B cell (primary cell): ENCODE measurements around the gene GLIS2. TPM values are rescaled to one million over a fixed set of nuclear protein-coding genes. Genes with fewer than 3 reads are reported as not detected.

Source experiments
- ATAC-seq: fragments of 200-7000 bp; cut with Tn5 transposase; one replicate; pipeline ENCODE4 v1.10.0; 2021; ENCODE audit warnings: low read depth, mild to moderate bottlenecking, moderate number of reproducible peaks, moderate library complexity
- CTCF ChIA-PET: fragments of 350-600 bp; sonication (Branson Sonifier 250); formaldehyde crosslinking; loops from one replicate; lab custom pipeline; 2021; ENCODE audit warnings: antibody characterized with exemption, inconsistent platforms; lab: Charles Lee
- POLR2A ChIA-PET: fragments of 350-600 bp; sonication (Branson Sonifier 250); formaldehyde crosslinking; loops from one replicate; lab custom pipeline; 2021; ENCODE audit warnings: antibody characterized with exemption; lab: Charles Lee
- DNase-seq: peaks from one replicate; pipeline ENCODE4 v3.0.0; 2013
- H2AFZ ChIP-seq: 2 replicates; pipeline ENCODE4 v1.6.1; 2012; ENCODE audit warnings: mild to moderate bottlenecking, low read depth, low read length; ENCODE audit not compliant: insufficient read depth, poor library complexity, severe bottlenecking
- H3K27ac ChIP-seq, 2 donors: 1 replicate in 1 of 2; 2 replicates in 1 of 2; pipeline ENCODE4 v1.5.1; 2012 to 2013; ENCODE audit warnings: low read length in 2 of 2, mild to moderate bottlenecking in 2 of 2, moderate library complexity in 1 of 2
- H3K27me3 ChIP-seq, 4 experiments: fragments of 200-600 bp in 1 of 4; sonication (generic) in 1 of 4; replicated peaks in 1 of 4; 1 replicate in 2 of 4; 2 replicates in 2 of 4; pipeline versions ENCODE4 v1.6.1 to v1.7.0; 2013 to 2016; ENCODE audit warnings: low read length in 3 of 4, mild to moderate bottlenecking in 2 of 4, mixed read lengths in 1 of 4, moderate library complexity in 1 of 4; ENCODE audit not compliant: insufficient read depth in 4 of 4, control insufficient read depth in 3 of 4; ENCODE audit errors: control extremely low read depth in 1 of 4
- H3K36me3 ChIP-seq, 2 experiments: replicated peaks in 1 of 2; 1 replicate in 1 of 2; 2 replicates in 1 of 2; pipeline versions ENCODE4 v1.6.1 to v1.7.1; 2013; ENCODE audit warnings: low read length in 1 of 2; ENCODE audit not compliant: insufficient read depth in 2 of 2, control insufficient read depth in 1 of 2; ENCODE audit errors: control extremely low read depth in 1 of 2, extremely low read depth in 1 of 2
- H3K4me1 ChIP-seq, 2 donors: fragments of 200-600 bp in 1 of 2; sonication (generic) in 1 of 2; 1 replicate in 1 of 2; 2 replicates in 1 of 2; pipeline versions ENCODE4 v1.5.1 to v1.6.1; 2013 to 2017; ENCODE audit warnings: low read length in 2 of 2; ENCODE audit not compliant: control insufficient read depth in 2 of 2, insufficient read depth in 2 of 2
- H3K4me2 ChIP-seq: replicated peaks from 2 replicates; pipeline ENCODE3; 2012; ENCODE audit warnings: mild to moderate bottlenecking, low read depth, low read length; ENCODE audit not compliant: poor library complexity, severe bottlenecking
- H3K4me3 ChIP-seq, 5 experiments: fragments of 200-600 bp in 1 of 5; sonication (generic) in 1 of 5; 1 replicate in 3 of 5; 2 replicates in 2 of 5; pipeline versions ENCODE4 v1.5.1 to v1.7.0; 2011 to 2016; ENCODE audit warnings: low read length in 4 of 5, mild to moderate bottlenecking in 4 of 5, low read depth in 2 of 5, control low read depth in 1 of 5, moderate library complexity in 1 of 5; ENCODE audit not compliant: insufficient read depth in 1 of 5; ENCODE audit errors: control extremely low read depth in 1 of 5, extremely low read depth in 1 of 5
- H3K79me2 ChIP-seq: fragments of 200-600 bp; sonication (generic); one replicate; pipeline ENCODE4 v1.6.0; 2016; ENCODE audit warnings: low read length; ENCODE audit not compliant: control insufficient read depth, insufficient read depth
- H3K9ac ChIP-seq: fragments of 200-600 bp; sonication (generic); 2 replicates; pipeline ENCODE4 v1.6.1; 2017; ENCODE audit warnings: mild to moderate bottlenecking, low read length, moderate library complexity
- H3K9me3 ChIP-seq, 3 donors: one replicate each; pipeline versions ENCODE4 v1.6.1 to v1.7.1; 2013; ENCODE audit warnings: low read length in 2 of 3; ENCODE audit not compliant: control insufficient read depth in 2 of 3, insufficient read depth in 1 of 3; ENCODE audit errors: control extremely low read depth in 1 of 3
- H4K20me1 ChIP-seq: 2 replicates; pipeline ENCODE4 v1.6.0; 2012; ENCODE audit warnings: mild to moderate bottlenecking, low read length; ENCODE audit not compliant: insufficient read depth, control insufficient read depth, poor library complexity, severe bottlenecking
- H3K27ac Mint-ChIP-seq: one replicate; pipeline ENCODE4 v1.8.0; 2021; ENCODE audit warnings: mixed read lengths
- H3K27me3 Mint-ChIP-seq: one replicate; pipeline ENCODE4 v1.8.0; 2021; ENCODE audit warnings: mixed read lengths
- H3K4me1 Mint-ChIP-seq: one replicate; pipeline ENCODE4 v1.8.0; 2021; ENCODE audit warnings: mixed read lengths
- H3K4me3 Mint-ChIP-seq: one replicate; pipeline ENCODE4 v1.8.0; 2021; ENCODE audit warnings: mixed read lengths
- H3K9me3 Mint-ChIP-seq: one replicate; pipeline ENCODE4 v1.8.0; 2022; ENCODE audit warnings: mixed read lengths; ENCODE audit not compliant: insufficient read depth
- CTCF ChIP-seq: fragments of 200-600 bp; IDR thresholded peaks from one replicate; pipeline ENCODE4 v1.8.0; 2022; ENCODE audit warnings: antibody characterized with exemption, mild to moderate bottlenecking
- EZH2 ChIP-seq: IDR thresholded peaks from 2 replicates; pipeline ENCODE4 v1.6.1; 2012; ENCODE audit warnings: borderline replicate concordance, low read depth, mild to moderate bottlenecking, moderate library complexity, low read length; ENCODE audit not compliant: insufficient read depth, poor library complexity, severe bottlenecking
- WGBS: methylation state at CpG from one replicate; pipeline ENCODE4 v1.1.5; 2013; ENCODE audit warnings: missing lambda C conversion rate; ENCODE audit not compliant: insufficient coverage; 5-methylcytosine and 5-hydroxymethylcytosine counted together
- intact Hi-C: fragments of 100-400 bp; cut with micrococcal nuclease; formaldehyde crosslinking; loops from one replicate; pipeline ENCODE4 v1.10.0; 2022
- polyA plus RNA-seq: library from polyadenylated mRNA; depleted of rRNA; stranded (reverse); fragments of >200 nt; gene quantifications from 2 replicates; pipeline ENCODE4 v1.2.3, GENCODE V29; 2012
- total RNA-seq, 2 donors: library from RNA; stranded (reverse); fragments of 120-200 nt in 1 of 2; gene quantifications; 1 replicate in 1 of 2; 2 replicates in 1 of 2; pipeline versions ENCODE4 v1.2.3 to v1.2.4, GENCODE V29; 2013 to 2022

GLIS2 gene
- total and polyA plus RNA-seq, 2 donors (not counting 1 experiment from before 2014, with no cell fraction given), result not detected

GRCh38 chr16:4301968-4302367 is 13.9 kb upstream of the GLIS2 start:
- no peaks in the 10 kb centered on the region for H4K20me1 ChIP-seq
- no peak for TF ChIP-seq EZH2
- TF ChIP-seq CTCF, result no peak
- no peak overlapping the region for H3K27ac ChIP-seq
- H3K4me2 ChIP-seq, result no peak overlapping the region
- H3K9me3 ChIP-seq, result no peaks in the 10 kb centered on the region
- no peak overlapping the region for H3K4me3 Mint-ChIP-seq
- peaks cover 12 to 14% of the 10 kb centered on the region in 2 donors for H3K4me1 ChIP-seq
- ChIA-PET CTCF (interaction anchor here (0.6 to 1.7 kb wide), 4 partner anchors 8 to 212 kb away, joined by 3 to 7 read pairs (median 3); no protein-coding TSS in a partner anchor), POLR2A (interaction anchor here (0.7 kb wide), 1 partner anchor 13 kb away, joined by 3 read pairs; no protein-coding TSS in a partner anchor)
- H3K9ac ChIP-seq, result no peak overlapping the region
- intact Hi-C loops, result no loop called here
- ATAC-seq (no peak), DNase-seq (no peak)
- no peaks in the 10 kb centered on the region for H3K36me3 ChIP-seq
- H2AFZ ChIP-seq, result no peak overlapping the region
- 96% methylated on average over 6 of the region's 6 CpGs for WGBS
- H3K79me2 ChIP-seq, result peaks cover 17% of the 10 kb centered on the region
- no peaks in the 10 kb centered on the region for H3K27me3 ChIP-seq
- H3K27me3 Mint-ChIP-seq, result no peaks in the 10 kb centered on the region
- H3K4me3 ChIP-seq, result no peak overlapping the region
- no peaks in the 10 kb centered on the region for H3K9me3 Mint-ChIP-seq
- no peak overlapping the region for H3K27ac Mint-ChIP-seq
- H3K4me1 Mint-ChIP-seq, result peaks cover 17% of the 10 kb centered on the region

- DNase-seq (no peak), ATAC-seq (no peak)
- no peak overlapping the region for H2AFZ ChIP-seq
- peaks cover 26% of the 10 kb centered on the region for H3K4me1 Mint-ChIP-seq
- H3K4me3 Mint-ChIP-seq, result no peak overlapping the region
- no peaks in the 10 kb centered on the region for H4K20me1 ChIP-seq
- no peak overlapping the region for H3K9ac ChIP-seq
- peaks cover 17% of the 10 kb centered on the region for H3K79me2 ChIP-seq
- H3K4me1 ChIP-seq, result peaks cover 14 to 26% of the 10 kb centered on the region in 2 donors
- no peak overlapping the region for H3K27ac ChIP-seq
- H3K4me2 ChIP-seq, result no peak overlapping the region
- no peaks in the 10 kb centered on the region for H3K27me3 Mint-ChIP-seq
- TF ChIP-seq CTCF, result no peak
- intact Hi-C loops, result no loop called here
- H3K4me3 ChIP-seq, result no peak overlapping the region
- WGBS, result 95% methylated on average over 13 of the region's 13 CpGs
- no peaks in the 10 kb centered on the region for H3K27me3 ChIP-seq
- ChIA-PET CTCF (interaction anchor here (1.0 to 15.7 kb wide), 4 partner anchors 8 to 100 kb away, joined by 4 to 165 read pairs (median 5); no protein-coding TSS in a partner anchor), POLR2A (interaction anchor here (0.6 kb wide), 1 partner anchor 1860 kb away, joined by 7 read pairs; no protein-coding TSS in a partner anchor)
- no peak overlapping the region for H3K27ac Mint-ChIP-seq
- H3K9me3 ChIP-seq, result peaks cover 0 to 2% (median 0%) of the 10 kb centered on the region in 3 donors
- H3K36me3 ChIP-seq, result no peaks in the 10 kb centered on the region
- H3K9me3 Mint-ChIP-seq, result no peaks in the 10 kb centered on the region
Measured at GRCh38 chr16:4303973-4304372, 11.9 kb upstream of the GLIS2 start.
